Adrenal gland (tissue), 12 donors: ENCODE measurements around the gene PTPRF. TPM values are rescaled to one million over a fixed set of nuclear protein-coding genes. Genes with fewer than 3 reads are reported as not detected.

Experiments used
- DNase-seq, 7 donors: peaks; one replicate each; pipeline ENCODE4 v3.0.0-alpha.2; 2019 to 2020
- H3K27ac ChIP-seq, 5 donors: fragments of 200-600 bp; sonication (generic) in 4 of 5; 1 replicate in 3 of 5; 2 replicates in 2 of 5; pipeline versions ENCODE4 v1.5.1 to v1.8.0; 2016 to 2020; ENCODE audit warnings: mild to moderate bottlenecking in 1 of 5
- H3K27me3 ChIP-seq: fragments of 200-600 bp; 2 replicates; pipeline ENCODE4 v1.8.0; 2021
- H3K36me3 ChIP-seq, 2 donors: fragments of 200-600 bp; replicated peaks in 1 of 2; 1 replicate in 1 of 2; 2 replicates in 1 of 2; pipeline versions ENCODE4 v1.5.1 to v1.8.0; 2018 to 2022
- H3K4me1 ChIP-seq, 2 donors: fragments of 200-600 bp; replicated peaks in 1 of 2; 1 replicate in 1 of 2; 2 replicates in 1 of 2; pipeline versions ENCODE4 v1.5.1 to v1.8.0; 2018 to 2021
- H3K4me3 ChIP-seq, 4 donors: fragments of 200-600 bp; sonication (generic) in 3 of 4; one replicate each; pipeline ENCODE4 v1.5.1; 2016 to 2018
- H3K9me3 ChIP-seq, 3 donors: fragments of 200-600 bp; sonication (generic) in 1 of 3; replicated peaks in 1 of 3; 1 replicate in 2 of 3; 2 replicates in 1 of 3; pipeline versions ENCODE4 v1.5.1 to v1.8.0; 2016 to 2021
- POLR2A ChIP-seq, 2 donors: fragments of 450-650 bp; IDR thresholded peaks; one replicate each; pipeline ENCODE4 v1.6.1; 2017; ENCODE audit warnings: antibody characterized with exemption in 2 of 2, mild to moderate bottlenecking in 2 of 2, moderate library complexity in 1 of 2
- WGBS, 4 donors: extraction: QIAGEN DNeasy Blood & Tissue Kit in 2 of 4; methylation state at CpG; one replicate each; pipeline versions ENCODE4 v1.1.5 to v1.1.7; 2013 to 2017; 5-methylcytosine and 5-hydroxymethylcytosine counted together
- intact Hi-C, 2 donors: fragments of 100-400 bp; cut with DNase I; formaldehyde crosslinking; loops; one replicate each; pipeline versions ENCODE4 v1.14.1 to v1.15.0; 2022 to 2023
- polyA plus RNA-seq, 3 donors: library from polyadenylated mRNA; stranded (reverse); fragments of 200-250 nt in 2 of 3; fragments of 350-450 nt in 1 of 3; fragmentation: Illumina TruSeq in 1 of 3; extraction: RNeasy Lipid Tissue Mini Kit (QIAGEN cat#74804) in 1 of 3; gene quantifications; one replicate each; pipeline ENCODE4 v1.2.3, GENCODE V29; 2013 to 2014
- total RNA-seq, 9 donors: library from RNA; depleted of rRNA in 4 of 9; stranded (reverse); fragments of >200 nt in 4 of 9; fragments of 120-200 nt in 1 of 9; fragmentation: NEBNext Ultra II Directional in 1 of 9; extraction: Animal tissue kit (Norgen Biotek cat#: 25700) in 1 of 9; gene quantifications; one replicate each; pipeline versions ENCODE4 v1.1.0 to v1.2.4, GENCODE V29; 2013 to 2023
- TF ChIP-seq, protein P1 (sequence below), 6 experiments: fragments of 450-650 bp in 4 of 6; fragments of 200-600 bp in 2 of 6; sonication (generic) in 1 of 6; IDR thresholded peaks; 1 replicate in 5 of 6; 2 replicates in 1 of 6; pipeline versions ENCODE4 v1.5.1 to v1.8.0; 2016 to 2021; ENCODE audit warnings: antibody characterized with exemption in 6 of 6, mild to moderate bottlenecking in 2 of 6, moderate library complexity in 1 of 6
- donor health status: healthy with polysubstance abuse.
- donor health status: Bipolar disorder and iron deficiency.
- donor health status: DM: yes; HTN: yes; CAD: no.
- donor health status: DM: no; HTN: no; CAD: no.
- donor health status: DM: no; HTN: no; CAD: no.
- donor health status: DM: yes; HTN: yes; CAD: no.

PTPRF gene
- total and polyA plus RNA-seq, 12 donors = 9.2 to 92.0 (median 30.1) TPM

DNA sequence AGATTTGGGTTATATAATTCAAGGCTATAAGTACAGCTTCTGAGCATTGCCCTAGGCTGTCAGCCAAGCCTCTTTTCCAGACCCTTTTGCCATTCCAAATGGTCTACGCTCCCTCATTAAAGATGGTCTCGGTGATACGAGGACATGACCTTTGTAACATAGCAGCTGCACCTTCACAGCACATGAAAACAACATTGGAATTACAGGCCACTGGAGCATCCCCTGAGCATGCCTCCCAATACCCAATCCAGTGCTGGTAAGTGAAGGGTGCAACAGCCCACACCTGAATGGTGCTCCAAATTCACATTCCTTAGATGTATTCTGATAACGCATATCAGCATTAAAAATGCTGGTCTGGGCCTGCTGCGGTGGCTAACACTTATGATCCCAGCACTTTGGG is 20.1 kb upstream of the PTPRF start:
- intact Hi-C loops = no loop called here

DNA sequence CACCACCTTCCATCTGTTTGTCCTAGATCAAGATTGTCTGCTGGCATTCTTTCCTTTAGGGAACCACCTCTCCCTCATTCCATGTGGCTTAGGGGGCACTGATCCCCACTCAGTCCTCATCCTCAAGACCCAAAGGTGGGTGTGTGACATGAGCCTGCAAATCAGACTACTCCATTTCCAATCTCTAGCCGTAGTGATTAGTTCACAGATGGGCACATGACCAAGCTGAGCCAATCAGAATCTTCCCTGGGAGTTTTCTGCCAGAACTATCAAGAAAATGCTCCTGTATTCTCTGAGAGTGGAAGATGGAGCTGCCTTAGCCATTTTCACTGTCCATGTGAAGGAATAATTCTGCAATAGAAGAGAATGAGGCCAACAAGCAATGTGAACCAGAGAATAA is 19.3 kb upstream of the PTPRF start:
- Histone ChIP-seq H3K4me1 (no peaks in the 10 kb centered on the region), H3K9me3 (no peaks in the 10 kb centered on the region), H3K4me3 (no peak overlapping the region), H3K27ac (no peak overlapping the region), H3K36me3 (no peaks in the 10 kb centered on the region), H3K27me3 (no peaks in the 10 kb centered on the region)
- TF ChIP-seq, protein P1, sequence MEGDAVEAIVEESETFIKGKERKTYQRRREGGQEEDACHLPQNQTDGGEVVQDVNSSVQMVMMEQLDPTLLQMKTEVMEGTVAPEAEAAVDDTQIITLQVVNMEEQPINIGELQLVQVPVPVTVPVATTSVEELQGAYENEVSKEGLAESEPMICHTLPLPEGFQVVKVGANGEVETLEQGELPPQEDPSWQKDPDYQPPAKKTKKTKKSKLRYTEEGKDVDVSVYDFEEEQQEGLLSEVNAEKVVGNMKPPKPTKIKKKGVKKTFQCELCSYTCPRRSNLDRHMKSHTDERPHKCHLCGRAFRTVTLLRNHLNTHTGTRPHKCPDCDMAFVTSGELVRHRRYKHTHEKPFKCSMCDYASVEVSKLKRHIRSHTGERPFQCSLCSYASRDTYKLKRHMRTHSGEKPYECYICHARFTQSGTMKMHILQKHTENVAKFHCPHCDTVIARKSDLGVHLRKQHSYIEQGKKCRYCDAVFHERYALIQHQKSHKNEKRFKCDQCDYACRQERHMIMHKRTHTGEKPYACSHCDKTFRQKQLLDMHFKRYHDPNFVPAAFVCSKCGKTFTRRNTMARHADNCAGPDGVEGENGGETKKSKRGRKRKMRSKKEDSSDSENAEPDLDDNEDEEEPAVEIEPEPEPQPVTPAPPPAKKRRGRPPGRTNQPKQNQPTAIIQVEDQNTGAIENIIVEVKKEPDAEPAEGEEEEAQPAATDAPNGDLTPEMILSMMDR (IDR thresholded peaks at IDR 0.05) = no peak
- TF ChIP-seq POLR2A (IDR thresholded peaks at IDR 0.05) = no peak
- 77 to 92% (median 82%) methylated on average over 1 of the region's 1 CpG for WGBS, 4 donors
- peak in 1 of 7 donors; percentile 10 for DNase-seq
- intact Hi-C loops = no loop called here

More for the DNA sequence above, 20.1 kb upstream of the PTPRF start:
- Histone ChIP-seq H3K9me3 (no peaks in the 10 kb centered on the region), H3K27me3 (no peaks in the 10 kb centered on the region), H3K4me3 (no peak overlapping the region), H3K27ac (no peak overlapping the region), H3K36me3 (no peaks in the 10 kb centered on the region), H3K4me1 (no peaks in the 10 kb centered on the region)
- DNase-seq = peak in 1 of 7 donors; percentile 2
- no peak for TF ChIP-seq POLR2A (IDR thresholded peaks at IDR 0.05)
- TF ChIP-seq, protein P1 (IDR thresholded peaks at IDR 0.05) = no peak
- WGBS, 4 donors = 86 to 96% (median 89%) methylated on average over 5 of the region's 5 CpGs

DNA sequence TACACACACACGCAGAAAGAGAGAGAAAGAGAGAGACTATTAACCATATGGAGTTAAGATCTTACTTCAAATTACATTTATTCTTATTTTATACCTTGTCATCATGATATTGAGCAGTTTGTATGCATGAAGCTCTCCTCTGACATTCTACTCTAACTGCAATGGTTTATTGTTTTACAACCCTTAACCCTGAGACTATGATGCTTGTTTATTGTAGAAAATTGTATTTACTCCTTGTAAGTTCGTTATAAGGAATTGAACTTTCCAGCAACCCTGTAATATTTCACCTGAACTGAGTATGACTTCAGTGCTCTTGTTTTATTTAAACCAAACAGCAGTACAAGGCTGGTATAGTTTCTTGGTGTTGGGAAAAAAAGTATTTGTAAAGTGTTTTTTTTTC is 18.6 kb upstream of the PTPRF start:
- H3K4me3 ChIP-seq = no peak overlapping the region
- no peaks in the 10 kb centered on the region for H3K4me1 ChIP-seq
- DNase-seq = no peak
- intact Hi-C loops = no loop called here
- H3K27ac ChIP-seq = no peak overlapping the region
- no peaks in the 10 kb centered on the region for H3K27me3 ChIP-seq
- WGBS, 4 donors = 64 to 89% (median 85%) methylated on average over 2 of the region's 2 CpGs
- no peaks in the 10 kb centered on the region for H3K36me3 ChIP-seq
- TF ChIP-seq, protein P1 (IDR thresholded peaks at IDR 0.05) = no peak
- TF ChIP-seq POLR2A (IDR thresholded peaks at IDR 0.05) = no peak
- no peaks in the 10 kb centered on the region for H3K9me3 ChIP-seq

DNA sequence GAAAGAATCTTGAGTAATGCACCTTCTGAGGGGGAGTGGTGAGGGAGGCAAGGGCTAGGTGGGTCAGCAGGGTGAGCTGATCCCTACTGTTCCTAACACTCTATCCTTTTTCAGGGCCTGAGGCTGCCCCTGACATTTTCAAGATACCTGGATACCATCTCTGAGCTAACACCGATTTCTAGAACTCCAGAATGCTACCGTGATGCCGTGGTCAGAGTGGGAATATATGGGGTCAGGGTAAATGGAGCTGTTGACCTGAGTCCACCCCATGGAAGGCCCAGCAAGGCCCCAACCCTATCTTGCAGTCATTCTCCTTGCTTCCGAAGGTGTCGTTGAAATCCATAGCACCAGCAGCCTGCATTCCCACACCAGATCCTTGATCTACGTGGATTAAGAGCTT is 18.0 kb upstream of the PTPRF start:
- no peaks in the 10 kb centered on the region for H3K9me3 ChIP-seq
- WGBS, 4 donors = 91 to 93% (median 91%) methylated on average over 6 of the region's 6 CpGs
- no peak overlapping the region for H3K27ac ChIP-seq
- no peaks in the 10 kb centered on the region for H3K4me1 ChIP-seq
- no peak for TF ChIP-seq POLR2A (IDR thresholded peaks at IDR 0.05)
- TF ChIP-seq, protein P1 (IDR thresholded peaks at IDR 0.05) = no peak
- H3K36me3 ChIP-seq = no peaks in the 10 kb centered on the region
- peaks cover 5% of the 10 kb centered on the region for H3K27me3 ChIP-seq
- peak in 3 of 7 donors; percentile 1 to 3 (median 1) for DNase-seq
- intact Hi-C loops = no loop called here
- H3K4me3 ChIP-seq = no peak overlapping the region
